ENCODE measurements around the gene INPP1. TPM values are rescaled to one million over a fixed set of nuclear protein-coding genes. Genes with fewer than 3 reads are reported as not detected.
A peak's percentile ranks its signal among the peaks of the same experiment; 100 is the strongest.

INPP1 gene
- total RNA-seq, 1 experiment from 2014 or later: 6.5 TPM

DNA sequence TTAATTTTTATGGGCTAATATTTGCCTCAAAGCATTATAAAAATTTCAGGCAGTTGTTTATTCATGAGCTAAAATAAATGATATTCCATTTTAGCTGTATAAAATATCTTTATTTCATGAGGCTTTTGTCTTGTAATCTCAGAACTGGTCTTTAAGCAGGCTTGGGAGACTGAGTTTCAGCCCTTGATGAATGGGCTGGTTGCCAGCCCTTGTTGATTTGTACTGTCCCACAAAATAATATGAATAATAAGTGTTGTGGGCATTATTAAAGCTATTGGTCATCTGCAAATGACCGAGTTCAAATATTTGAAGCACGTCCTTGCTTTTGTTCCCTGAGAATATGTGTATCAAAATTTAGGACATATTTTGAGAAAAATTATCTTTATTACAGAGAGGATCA lies 18.2 kb downstream of the INPP1 start:
- no peak for DNase-seq (ENCODE audit: low spot score)

DNA sequence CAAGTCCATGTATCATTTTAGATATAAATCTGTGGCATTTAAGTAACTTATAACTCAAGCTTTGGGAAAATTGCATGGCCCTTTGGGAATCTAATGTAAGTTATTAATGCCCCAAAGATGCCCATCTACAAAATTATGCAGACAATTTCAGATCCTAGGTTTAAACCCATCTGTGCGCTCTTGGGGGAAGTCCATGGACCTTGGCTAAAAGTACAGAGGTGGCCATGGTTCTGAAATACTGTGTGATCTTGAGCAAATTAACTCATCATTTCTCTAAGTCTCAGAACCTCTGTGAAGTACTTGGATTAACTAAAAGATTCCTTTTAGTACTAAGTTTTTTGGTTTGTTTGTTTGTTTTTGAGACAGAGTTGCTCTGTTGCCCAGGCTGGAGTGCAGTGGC lies 19.5 kb downstream of the INPP1 start:
- DNase-seq (ENCODE audit: low spot score): no peak

- DNase-seq (ENCODE audit: low spot score): no peak
Observed at GRCh38 chr2:190365499-190366204, 22.3 kb downstream of the INPP1 start.

DNA sequence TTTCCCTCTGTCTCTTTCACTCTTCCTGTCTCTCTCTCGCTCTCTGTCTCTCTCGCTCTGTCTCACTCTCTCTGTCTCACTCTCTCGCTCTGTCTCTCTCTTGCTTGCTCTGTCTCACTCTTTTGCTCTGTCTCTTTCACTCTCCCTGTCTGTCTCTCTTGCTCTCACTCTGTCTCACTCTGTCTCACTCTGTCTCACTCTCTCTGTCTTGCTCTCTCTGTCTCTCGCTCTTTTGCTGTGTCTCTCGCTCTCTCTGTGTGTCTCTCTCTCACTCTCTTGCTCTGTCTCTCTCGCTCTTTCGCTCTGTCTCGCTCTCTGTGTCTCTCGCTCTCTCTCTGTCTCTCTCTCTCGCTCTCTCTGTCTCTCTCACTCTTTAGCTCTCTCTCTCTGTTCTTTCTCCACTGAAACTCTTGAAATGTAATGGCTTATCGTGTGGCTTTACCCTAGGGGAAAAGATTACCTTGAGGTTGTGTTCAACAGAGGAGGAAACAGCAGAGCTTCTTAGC lies 22.9 kb downstream of the INPP1 start:
- DNase-seq (ENCODE audit: low spot score): no peak

DNA sequence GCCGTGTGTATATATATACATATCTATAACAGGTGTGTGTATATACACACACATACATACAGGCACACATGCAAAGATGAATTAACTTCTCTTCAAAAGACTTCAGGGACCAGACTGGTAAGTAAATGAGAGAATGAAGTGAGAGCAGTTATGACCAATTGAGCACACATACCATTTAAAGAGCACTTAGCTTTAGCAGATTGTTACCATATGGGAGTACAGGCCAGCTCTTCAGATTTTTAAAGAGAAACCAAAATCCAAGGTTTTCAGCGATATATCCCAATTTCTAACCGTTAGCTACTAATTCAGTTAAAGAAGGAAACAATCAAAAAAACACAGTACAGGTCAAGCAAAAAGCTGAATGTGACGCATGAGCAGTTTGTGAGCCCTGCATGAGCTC lies 23.7 kb downstream of the INPP1 start:
- no peak for DNase-seq (ENCODE audit: low spot score)

- DNase-seq (ENCODE audit: low spot score): no peak
Observed at GRCh38 chr2:190369635-190370034, 26.2 kb downstream of the INPP1 start.

- DNase-seq (ENCODE audit: low spot score): no peak
Observed at GRCh38 chr2:190376083-190376482, 32.7 kb downstream of the INPP1 start.

DNA sequence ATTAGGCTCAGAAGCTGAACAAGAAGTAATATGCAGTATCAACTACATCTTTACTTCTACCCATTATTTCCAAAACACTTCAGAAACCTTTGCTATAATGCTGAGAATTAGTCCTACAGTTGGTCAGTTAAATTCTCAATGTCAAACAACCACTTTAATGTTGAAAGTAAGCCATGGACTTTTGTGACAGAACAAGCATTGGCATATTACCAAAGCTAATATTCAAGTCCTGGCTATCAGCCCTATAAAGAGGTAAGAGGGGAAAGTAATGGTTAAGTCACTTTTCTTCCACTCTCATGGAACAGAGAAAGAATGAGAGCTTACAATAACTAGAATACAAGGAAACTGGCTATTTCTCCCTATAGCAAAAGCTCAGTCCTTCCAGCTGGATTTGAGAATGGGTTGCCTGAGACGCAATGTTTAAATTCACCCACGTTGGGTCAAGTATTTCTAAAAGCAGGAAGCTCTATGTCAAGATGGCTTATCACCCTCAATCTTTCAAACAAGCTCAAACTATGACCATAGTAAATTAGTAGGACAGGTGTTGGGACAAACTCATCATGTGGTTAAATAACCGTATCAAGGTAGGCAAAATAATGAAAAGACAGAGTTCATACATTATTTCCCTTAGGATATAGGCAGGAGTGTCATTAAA lies 33.3 kb downstream of the INPP1 start:
- no peak for DNase-seq (ENCODE audit: low spot score)

- DNase-seq (ENCODE audit: low spot score): no peak
Observed at GRCh38 chr2:190378880-190379237, 35.5 kb downstream of the INPP1 start.

- DNase-seq (ENCODE audit: low spot score): no peak
Observed at GRCh38 chr2:190379249-190379964, 36.0 kb downstream of the INPP1 start.

DNA sequence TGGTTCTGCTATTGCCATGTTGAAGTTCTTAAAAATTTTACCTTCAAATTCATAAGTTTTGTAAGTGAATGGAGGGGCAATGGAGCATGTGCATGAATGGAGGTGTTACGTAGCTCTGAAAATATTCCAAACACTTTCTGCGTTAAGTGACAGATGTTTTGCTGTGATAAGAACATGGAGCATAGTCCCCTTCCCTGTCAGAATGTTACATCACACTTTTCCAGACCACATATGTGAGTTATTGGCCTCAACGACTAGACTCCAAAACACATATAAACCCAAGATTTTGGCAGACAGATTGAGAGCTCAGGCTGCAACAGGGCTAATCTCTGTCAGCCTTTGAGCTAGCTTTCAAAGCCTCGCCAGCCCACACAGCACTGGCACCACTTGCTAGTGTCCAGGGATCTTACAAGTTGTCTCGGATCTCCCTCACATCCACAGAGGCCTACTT lies 37.6 kb downstream of the INPP1 start:
- DNase-seq (ENCODE audit: low spot score): no peak

DNA sequence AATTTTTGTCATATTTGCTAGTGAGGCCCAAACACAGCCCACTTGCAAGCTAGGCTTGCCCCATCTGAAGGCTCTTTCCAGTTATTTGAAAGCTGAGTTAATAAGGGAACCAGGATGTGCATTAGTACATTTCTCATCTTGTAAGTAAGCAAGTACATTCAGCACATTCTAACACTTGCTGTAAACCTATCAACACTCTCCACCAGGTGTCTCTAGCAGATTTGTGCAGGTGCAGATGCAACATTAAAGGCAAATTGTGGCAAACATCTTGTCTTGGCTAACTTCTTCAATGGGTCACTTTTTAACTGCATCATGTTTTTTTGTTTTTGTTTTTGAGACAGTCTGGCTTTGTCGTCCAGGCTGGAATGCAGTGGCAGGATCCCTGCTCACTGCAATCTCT lies 39.5 kb downstream of the INPP1 start:
- peak; percentile 54 for DNase-seq (ENCODE audit: low spot score)

- DNase-seq (ENCODE audit: low spot score): no peak
Observed at GRCh38 chr2:190387422-190387821, 44.0 kb downstream of the INPP1 start.

DNA sequence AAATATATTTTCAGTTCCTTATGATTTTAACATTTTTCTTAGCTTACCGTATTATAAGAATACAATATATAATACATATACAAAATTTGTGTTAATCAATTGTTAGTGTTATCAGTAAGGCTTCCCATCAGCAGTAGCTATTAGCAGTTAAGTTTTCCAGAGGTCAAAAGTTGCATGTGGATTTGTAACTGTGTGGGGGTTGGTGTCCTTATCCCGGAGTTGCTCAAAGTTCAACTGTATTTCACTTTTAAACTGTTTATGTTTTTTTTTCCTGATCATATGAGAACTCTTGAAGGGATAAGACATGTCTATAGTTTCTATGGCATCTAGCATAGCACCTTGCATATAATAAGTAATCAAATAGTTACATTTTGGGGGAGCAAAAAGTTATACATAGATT lies 52.9 kb downstream of the INPP1 start:
- DNase-seq (ENCODE audit: low spot score): no peak

- no peak for DNase-seq (ENCODE audit: low spot score)
Observed at GRCh38 chr2:190402986-190403603, 59.7 kb downstream of the INPP1 start.

DNA sequence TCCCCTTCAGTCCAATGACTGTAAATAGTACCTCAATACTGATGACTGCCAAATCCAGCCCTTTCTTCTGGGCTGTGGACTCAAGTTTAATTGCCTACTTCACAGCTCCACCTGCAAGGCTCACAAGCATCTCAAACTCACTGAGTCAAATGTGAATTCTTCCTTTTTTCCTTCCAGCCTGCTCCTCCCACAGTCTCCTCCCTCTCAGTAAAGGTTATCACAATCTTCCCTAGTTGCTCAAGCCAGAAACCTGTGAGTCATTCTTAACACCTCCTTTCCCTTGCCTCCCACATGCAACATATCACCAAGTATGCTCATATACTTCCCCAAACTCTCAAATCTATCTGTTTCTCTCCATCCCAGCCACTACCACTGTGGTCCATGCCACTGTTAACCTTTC lies 61.1 kb downstream of the INPP1 start:
- DNase-seq (ENCODE audit: low spot score): no peak

DNA sequence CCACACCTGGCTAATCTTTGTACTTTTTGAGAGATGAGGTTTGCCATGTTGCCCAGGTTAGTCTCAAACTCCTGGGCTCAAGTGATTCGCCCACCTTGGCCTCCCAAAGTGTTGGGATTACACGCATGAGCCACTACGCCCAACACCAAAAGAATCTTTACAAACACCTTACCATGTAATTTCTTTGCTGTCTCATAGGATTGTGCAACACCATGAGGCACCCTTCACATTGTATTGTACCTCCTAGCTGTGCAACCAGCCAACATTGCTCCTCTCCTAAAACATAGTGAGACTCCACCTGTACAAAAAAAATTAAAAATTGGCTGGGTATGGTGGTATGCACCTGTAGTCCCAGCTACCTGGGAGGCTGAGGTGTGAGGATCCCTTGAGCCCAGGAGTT lies 61.7 kb downstream of the INPP1 start:
- no peak for DNase-seq (ENCODE audit: low spot score)

- DNase-seq (ENCODE audit: low spot score): no peak
Observed at GRCh38 chr2:190405995-190406394, 62.6 kb downstream of the INPP1 start.

- DNase-seq (ENCODE audit: low spot score): no peak
Observed at GRCh38 chr2:190406805-190407204, 63.4 kb downstream of the INPP1 start.

- no peak for DNase-seq (ENCODE audit: low spot score)
Observed at GRCh38 chr2:190407246-190407661, 63.9 kb downstream of the INPP1 start.

DNA sequence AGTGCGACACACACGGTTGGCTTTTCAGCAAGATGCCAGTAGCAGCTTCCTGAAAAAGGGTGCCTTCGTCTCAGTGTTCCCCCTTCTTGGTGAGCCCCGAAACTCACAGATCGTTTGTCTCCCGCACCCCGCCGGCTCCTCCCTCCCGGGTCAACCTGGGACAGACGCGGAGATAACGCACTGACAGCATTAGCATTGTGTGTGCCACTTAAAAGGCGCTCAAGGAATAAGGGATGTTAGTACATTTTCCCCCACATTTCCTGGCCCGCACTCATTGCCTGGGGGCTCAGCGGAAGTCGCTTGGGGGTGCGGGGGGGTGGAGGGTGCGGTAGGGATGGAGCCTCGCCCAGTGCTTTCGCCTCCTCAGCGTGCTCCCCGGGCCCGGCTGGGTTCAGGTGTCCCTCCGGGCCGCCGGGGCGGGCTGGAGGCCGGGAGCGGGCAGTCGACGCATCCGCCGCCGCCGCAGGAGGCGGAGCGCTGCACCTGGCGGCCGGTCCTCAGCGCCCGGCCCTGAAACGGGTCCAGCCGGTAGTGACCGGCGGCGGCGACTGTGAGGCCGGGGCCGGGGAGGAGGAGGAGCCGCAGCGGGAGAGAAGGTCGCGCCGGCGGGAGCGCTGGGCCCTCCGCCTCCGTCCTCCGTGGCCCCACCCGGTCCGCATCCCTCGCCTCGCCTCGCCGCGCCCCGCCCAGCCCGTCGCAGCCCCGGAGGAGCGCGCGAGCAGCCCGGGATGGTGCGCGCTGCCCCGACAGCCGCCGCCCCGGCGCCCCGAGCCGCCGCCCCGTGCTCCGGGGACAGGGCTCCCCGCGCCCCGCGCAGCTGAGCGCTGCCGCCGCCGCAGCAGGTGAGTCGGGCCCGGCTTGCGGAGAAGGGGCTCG lies 64.5 kb downstream of the INPP1 start, which contains the start of gene MFSD6:
Gene MFSD6 (plus strand): TSS at position 694 of the 876 bp plus-strand sequence. CDS start 27,675 bp downstream, outside the sequence.
- DNase-seq (ENCODE audit: low spot score): no peak
